Muscle layer of colon (tissue), 2 donors: ENCODE data around the gene LMBR1L.
A peak's percentile ranks its signal among the peaks of the same experiment; 100 is the strongest.
"Not testable (repeated sequence)": the region's sequence is repeated elsewhere in the genome, so short reads cannot be mapped to it uniquely, and the experiment has no call there.

Experiments
- H3K27ac ChIP-seq: one replicate; pipeline ENCODE4 v1.7.0; 2013; ENCODE audit warnings: low read depth, mild to moderate bottlenecking, low read length, moderate library complexity
- H3K27me3 ChIP-seq, 2 donors: one replicate each; pipeline ENCODE4 v1.7.0; 2013; ENCODE audit warnings: low read length in 2 of 2, mild to moderate bottlenecking in 2 of 2; ENCODE audit not compliant: insufficient read depth in 2 of 2, control insufficient read depth in 1 of 2
- H3K36me3 ChIP-seq: one replicate; pipeline ENCODE4 v1.7.0; 2013; ENCODE audit warnings: mild to moderate bottlenecking, low read length; ENCODE audit not compliant: insufficient read depth
- H3K4me1 ChIP-seq: one replicate; pipeline ENCODE4 v1.7.0; 2013; ENCODE audit warnings: mild to moderate bottlenecking, low read length; ENCODE audit not compliant: insufficient read depth
- H3K4me3 ChIP-seq, 2 donors: one replicate each; pipeline ENCODE4 v1.7.0; 2013; ENCODE audit warnings: low read length in 2 of 2, low read depth in 1 of 2, mild to moderate bottlenecking in 1 of 2, moderate library complexity in 1 of 2
- H3K9ac ChIP-seq: one replicate; pipeline ENCODE4 v1.7.0; 2013; ENCODE audit warnings: low read length
- H3K9me3 ChIP-seq: one replicate; pipeline ENCODE4 v1.7.0; 2013; ENCODE audit warnings: mild to moderate bottlenecking, low read length
- donor health status: abdominal sarcoma.
- donor health status: Adenocarcinoma of cecum.

LMBR1L gene

GRCh38 chr12:49131894-49132461 lies 21.3 kb upstream of the LMBR1L start:
- Histone ChIP-seq H3K36me3 (peaks cover 24% of the 10 kb centered on the region), H3K9me3 (no peaks in the 10 kb centered on the region), H3K9ac (peak overlapping the region; percentile 39), H3K4me3 (peak overlapping the region in 1 of 2 donors; percentile 56), H3K27ac (peak overlapping the region; percentile 64), H3K27me3 (no peaks in the 10 kb centered on the region), H3K4me1 (peaks cover 25% of the 10 kb centered on the region)

- Histone ChIP-seq H3K27ac (peak within 1 kb of the TSS; percentile 99), H3K36me3 (peaks cover 26% of the 10 kb centered on the region), H3K27me3 (no peaks in the 10 kb centered on the region), H3K9ac (peak within 1 kb of the TSS; percentile 96), H3K4me3 (peak within 1 kb of the TSS; percentile 93 to 97), H3K9me3 (no peaks in the 10 kb centered on the region), H3K4me1 (peaks cover 29% of the 10 kb centered on the region)
Observed at GRCh38 chr12:49131051-49131893, 20.6 kb upstream of the LMBR1L start, which contains the start of gene TUBA1B. TSS of gene TUBA1B (minus strand) at chr12:49131395. CDS start at chr12:49131300, 95 bp downstream.

GRCh38 chr12:49130151-49131050 lies 19.8 kb upstream of the LMBR1L start:
- no peaks in the 10 kb centered on the region for H3K27me3 ChIP-seq
- H3K36me3 ChIP-seq: peaks cover 26% of the 10 kb centered on the region
- peak overlapping the region; percentile 93 to 97 for H3K4me3 ChIP-seq
- peak overlapping the region; percentile 99 for H3K27ac ChIP-seq
- no peaks in the 10 kb centered on the region for H3K9me3 ChIP-seq
- peaks cover 29% of the 10 kb centered on the region for H3K4me1 ChIP-seq
- peak overlapping the region; percentile 96 for H3K9ac ChIP-seq

GRCh38 chr12:49129332-49130150 lies 18.9 kb upstream of the LMBR1L start:
- Histone ChIP-seq H3K27me3 (no peaks in the 10 kb centered on the region), H3K9ac (peak overlapping the region; percentile 96), H3K36me3 (peaks cover 26% of the 10 kb centered on the region), H3K4me3 (peak overlapping the region; percentile 93 to 97), H3K9me3 (no peaks in the 10 kb centered on the region), H3K27ac (peak overlapping the region; percentile 99), H3K4me1 (peaks cover 29% of the 10 kb centered on the region)

- not testable (repeated sequence) for H3K4me3 ChIP-seq, H3K27me3 ChIP-seq, H3K9me3 ChIP-seq
Observed at GRCh38 chr12:49127971-49128370, 17.3 kb upstream of the LMBR1L start.

GRCh38 chr12:49126852-49127763 lies 16.5 kb upstream of the LMBR1L start:
- Histone ChIP-seq H3K4me1 (peaks cover 17% of the 10 kb centered on the region), H3K9me3 (no peaks in the 10 kb centered on the region), H3K36me3 (peaks cover 26% of the 10 kb centered on the region), H3K27ac (no peak overlapping the region), H3K9ac (no peak overlapping the region), H3K4me3 (no peak overlapping the region), H3K27me3 (no peaks in the 10 kb centered on the region)

More at GRCh38 chr12:49127971-49128370, 17.3 kb upstream of the LMBR1L start:
- Histone ChIP-seq H3K36me3 (peaks cover 26% of the 10 kb centered on the region), H3K4me1 (peaks cover 26% of the 10 kb centered on the region)
- H3K27ac ChIP-seq, H3K9ac ChIP-seq: not testable (repeated sequence)

- H3K9me3 ChIP-seq: no peaks in the 10 kb centered on the region
- H3K9ac ChIP-seq: no peak overlapping the region
- no peak overlapping the region for H3K4me3 ChIP-seq
- H3K36me3 ChIP-seq: no peaks in the 10 kb centered on the region
- no peak overlapping the region for H3K27ac ChIP-seq
- H3K27me3 ChIP-seq: no peaks in the 10 kb centered on the region
- no peaks in the 10 kb centered on the region for H3K4me1 ChIP-seq
Observed at GRCh38 chr12:49121047-49121696, 10.5 kb upstream of the LMBR1L start.

- Histone ChIP-seq H3K36me3 (peaks cover 7% of the 10 kb centered on the region), H3K4me1 (peaks cover 34% of the 10 kb centered on the region), H3K27ac (peak overlapping the region; percentile 99), H3K27me3 (no peaks in the 10 kb centered on the region), H3K9ac (peak overlapping the region; percentile 57), H3K4me3 (peak overlapping the region in 1 of 2 donors; percentile 100), H3K9me3 (no peaks in the 10 kb centered on the region)
Observed at GRCh38 chr12:49111206-49111605, 559 bp upstream of the LMBR1L start.

GRCh38 chr12:49109641-49110463 lies 795 bp downstream of the LMBR1L start:
- Histone ChIP-seq H3K27ac (peak overlapping the region; percentile 99), H3K27me3 (no peaks in the 10 kb centered on the region), H3K36me3 (peaks cover 17% of the 10 kb centered on the region), H3K9me3 (no peaks in the 10 kb centered on the region), H3K4me3 (peak overlapping the region; percentile 91 to 100), H3K4me1 (peaks cover 48% of the 10 kb centered on the region), H3K9ac (peak overlapping the region; percentile 98)
